Measurements from ENCODE around the gene TMEM145.

DNA sequence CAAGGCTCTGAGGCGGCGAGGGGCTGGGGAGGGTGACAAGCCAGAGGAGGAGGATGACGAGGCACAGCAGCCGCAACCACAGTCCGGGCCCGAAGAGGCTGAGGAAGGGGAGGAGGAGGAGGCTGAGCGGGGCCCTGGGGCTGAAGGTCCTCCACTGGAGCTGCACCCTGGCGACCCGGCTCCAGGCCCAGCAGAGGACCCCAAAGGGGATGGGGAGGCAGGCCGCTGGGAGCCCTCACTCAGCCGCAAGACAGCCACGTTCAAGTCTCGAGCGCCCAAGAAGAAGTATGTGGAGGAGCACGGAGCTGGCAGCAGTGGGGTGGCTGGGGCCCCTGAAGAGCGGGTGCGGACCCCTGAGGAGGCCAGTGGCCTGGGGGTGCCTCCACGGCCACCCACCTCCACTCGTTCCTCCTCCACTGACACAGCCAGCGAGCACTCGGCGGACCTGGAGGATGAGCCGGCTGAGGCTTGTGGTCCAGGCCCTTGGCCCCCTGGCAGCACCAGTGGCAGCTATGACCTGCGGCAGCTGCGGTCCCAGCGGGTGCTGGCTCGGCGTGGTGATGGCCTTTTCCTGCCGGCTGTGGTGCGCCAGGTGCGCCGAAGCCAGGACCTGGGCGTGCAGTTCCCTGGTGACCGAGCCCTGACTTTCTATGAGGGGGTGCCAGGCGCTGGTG lies 41.1 kb upstream of the TMEM145 start:
- TF ChIP-seq, protein P1, sequence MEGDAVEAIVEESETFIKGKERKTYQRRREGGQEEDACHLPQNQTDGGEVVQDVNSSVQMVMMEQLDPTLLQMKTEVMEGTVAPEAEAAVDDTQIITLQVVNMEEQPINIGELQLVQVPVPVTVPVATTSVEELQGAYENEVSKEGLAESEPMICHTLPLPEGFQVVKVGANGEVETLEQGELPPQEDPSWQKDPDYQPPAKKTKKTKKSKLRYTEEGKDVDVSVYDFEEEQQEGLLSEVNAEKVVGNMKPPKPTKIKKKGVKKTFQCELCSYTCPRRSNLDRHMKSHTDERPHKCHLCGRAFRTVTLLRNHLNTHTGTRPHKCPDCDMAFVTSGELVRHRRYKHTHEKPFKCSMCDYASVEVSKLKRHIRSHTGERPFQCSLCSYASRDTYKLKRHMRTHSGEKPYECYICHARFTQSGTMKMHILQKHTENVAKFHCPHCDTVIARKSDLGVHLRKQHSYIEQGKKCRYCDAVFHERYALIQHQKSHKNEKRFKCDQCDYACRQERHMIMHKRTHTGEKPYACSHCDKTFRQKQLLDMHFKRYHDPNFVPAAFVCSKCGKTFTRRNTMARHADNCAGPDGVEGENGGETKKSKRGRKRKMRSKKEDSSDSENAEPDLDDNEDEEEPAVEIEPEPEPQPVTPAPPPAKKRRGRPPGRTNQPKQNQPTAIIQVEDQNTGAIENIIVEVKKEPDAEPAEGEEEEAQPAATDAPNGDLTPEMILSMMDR (optimal IDR thresholded peaks at IDR 0.05 in 1 of 3, IDR thresholded peaks at IDR 0.05 in 1 of 3, conservative IDR thresholded peaks at IDR 0.05 in 1 of 3; ENCODE audit: extremely low read depth in 1 of 3, insufficient read depth in 2 of 3, low read length in 3 of 3), result no peak
- no peak for TF ChIP-seq EZH2 (IDR thresholded peaks at IDR 0.05; ENCODE audit: low read length)

Measured in keratinocyte (primary cell).